Measurements from ENCODE around the gene PYHIN1. TPM values are rescaled to one million over a fixed set of nuclear protein-coding genes. Genes with fewer than 3 reads are reported as not detected.

The PYHIN1 gene
- total RNA-seq, 2 donors from 2014 or later, result 0.18 to 0.51 TPM

GRCh38 chr1:158951956-158952355, 20.6 kb downstream of the PYHIN1 start:
- Histone ChIP-seq H3K27me3 (replicated peaks; ENCODE audit: insufficient read depth) (no peaks in the 10 kb centered on the region), H3K4me3 (no peak overlapping the region), H3K9me3 (no peaks in the 10 kb centered on the region), H3K27ac (no peak overlapping the region), H3K4me1 (replicated peaks) (no peaks in the 10 kb centered on the region), H3K36me3 (no peaks in the 10 kb centered on the region)
- intact Hi-C loops (cut with DNase I), result no loop called here
- TF ChIP-seq POLR2A (IDR thresholded peaks at IDR 0.05) (no peak), POLR2AphosphoS5 (IDR thresholded peaks at IDR 0.05) (no peak)
- TF ChIP-seq, protein P1, sequence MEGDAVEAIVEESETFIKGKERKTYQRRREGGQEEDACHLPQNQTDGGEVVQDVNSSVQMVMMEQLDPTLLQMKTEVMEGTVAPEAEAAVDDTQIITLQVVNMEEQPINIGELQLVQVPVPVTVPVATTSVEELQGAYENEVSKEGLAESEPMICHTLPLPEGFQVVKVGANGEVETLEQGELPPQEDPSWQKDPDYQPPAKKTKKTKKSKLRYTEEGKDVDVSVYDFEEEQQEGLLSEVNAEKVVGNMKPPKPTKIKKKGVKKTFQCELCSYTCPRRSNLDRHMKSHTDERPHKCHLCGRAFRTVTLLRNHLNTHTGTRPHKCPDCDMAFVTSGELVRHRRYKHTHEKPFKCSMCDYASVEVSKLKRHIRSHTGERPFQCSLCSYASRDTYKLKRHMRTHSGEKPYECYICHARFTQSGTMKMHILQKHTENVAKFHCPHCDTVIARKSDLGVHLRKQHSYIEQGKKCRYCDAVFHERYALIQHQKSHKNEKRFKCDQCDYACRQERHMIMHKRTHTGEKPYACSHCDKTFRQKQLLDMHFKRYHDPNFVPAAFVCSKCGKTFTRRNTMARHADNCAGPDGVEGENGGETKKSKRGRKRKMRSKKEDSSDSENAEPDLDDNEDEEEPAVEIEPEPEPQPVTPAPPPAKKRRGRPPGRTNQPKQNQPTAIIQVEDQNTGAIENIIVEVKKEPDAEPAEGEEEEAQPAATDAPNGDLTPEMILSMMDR (IDR thresholded peaks at IDR 0.05), result no peak
- DNase-seq (ENCODE audit: low spot score), result no peak
- WGBS, result 46% methylated on average over 15 of the region's 15 CpGs

DNA sequence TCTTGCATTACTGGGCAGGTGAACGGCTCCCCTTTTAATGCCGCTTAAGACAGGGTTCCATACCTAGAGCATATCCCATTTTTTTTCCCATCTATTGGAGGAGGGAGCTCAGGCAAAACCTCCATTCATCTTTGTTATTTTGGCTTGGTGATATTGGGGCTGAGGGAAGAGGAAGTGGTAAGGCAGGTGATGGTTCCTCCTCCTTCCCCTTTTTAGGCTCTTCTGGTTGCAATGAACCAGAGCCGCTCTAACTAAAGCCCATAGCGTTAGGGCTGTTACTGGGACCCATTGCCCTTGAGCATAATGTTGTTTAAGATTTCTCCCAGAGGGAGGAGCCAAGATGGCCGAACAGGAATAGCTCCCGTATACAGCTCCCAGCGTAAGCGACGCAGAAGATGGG, 21.1 kb downstream of the PYHIN1 start:
- H3K4me1 ChIP-seq (replicated peaks), result no peaks in the 10 kb centered on the region
- no peaks in the 10 kb centered on the region for H3K27me3 ChIP-seq (replicated peaks; ENCODE audit: insufficient read depth)
- H3K4me3 ChIP-seq, result no peak overlapping the region
- intact Hi-C loops (cut with DNase I), result no loop called here
- 92% methylated on average over 9 of the region's 9 CpGs for WGBS
- TF ChIP-seq POLR2AphosphoS5 (IDR thresholded peaks at IDR 0.05) (no peak), POLR2A (IDR thresholded peaks at IDR 0.05) (no peak)
- TF ChIP-seq, protein P1 (IDR thresholded peaks at IDR 0.05), result no peak
- no peak overlapping the region for H3K27ac ChIP-seq
- no peaks in the 10 kb centered on the region for H3K9me3 ChIP-seq
- H3K36me3 ChIP-seq, result no peaks in the 10 kb centered on the region
- DNase-seq (ENCODE audit: low spot score), result no peak

DNA sequence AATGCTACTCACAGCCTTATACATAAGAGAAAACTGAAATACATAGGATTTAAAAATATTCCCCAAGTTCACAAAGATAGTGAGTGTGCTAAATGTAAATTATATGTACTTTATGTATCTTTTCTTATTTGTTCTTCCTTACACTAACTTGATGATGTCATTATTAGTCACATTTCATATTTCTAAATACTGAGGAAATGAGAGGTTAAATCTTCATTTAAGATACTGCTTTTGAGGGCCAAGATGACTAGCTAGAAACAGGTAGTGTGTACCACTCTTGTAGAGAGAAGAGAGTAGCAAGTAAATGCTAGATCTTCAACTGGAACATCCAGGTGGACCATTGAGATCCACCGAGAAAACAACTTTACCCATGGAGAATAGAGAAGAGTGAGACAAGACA, 29.8 kb downstream of the PYHIN1 start:
- H3K36me3 ChIP-seq, result no peaks in the 10 kb centered on the region
- H3K9me3 ChIP-seq, result no peaks in the 10 kb centered on the region
- no peak for DNase-seq (ENCODE audit: low spot score)
- intact Hi-C loops (cut with DNase I), result no loop called here
- no peak overlapping the region for H3K27ac ChIP-seq
- H3K4me1 ChIP-seq (replicated peaks), result no peaks in the 10 kb centered on the region
- H3K4me3 ChIP-seq, result no peak overlapping the region
- H3K27me3 ChIP-seq (replicated peaks; ENCODE audit: insufficient read depth), result no peaks in the 10 kb centered on the region
- no peak for TF ChIP-seq POLR2AphosphoS5 (IDR thresholded peaks at IDR 0.05)
- no peak for TF ChIP-seq POLR2A (IDR thresholded peaks at IDR 0.05)
- TF ChIP-seq, protein P1 (IDR thresholded peaks at IDR 0.05), result no peak
- 93% methylated on average over 1 of the region's 1 CpG for WGBS

GRCh38 chr1:158962983-158963382, 31.6 kb downstream of the PYHIN1 start:
- 57% methylated on average over 5 of the region's 5 CpGs for whole genome bisulfite sequencing
- Histone ChIP-seq H3K27me3 (replicated peaks; ENCODE audit: insufficient read depth) (no peaks in the 10 kb centered on the region), H3K9me3 (no peaks in the 10 kb centered on the region), H3K36me3 (no peaks in the 10 kb centered on the region), H3K4me1 (replicated peaks) (no peaks in the 10 kb centered on the region), H3K27ac (no peak overlapping the region), H3K4me3 (no peak overlapping the region)
- DNase-seq (ENCODE audit: low spot score), result no peak
- intact Hi-C loops (cut with DNase I), result no loop called here
- TF ChIP-seq POLR2AphosphoS5 (IDR thresholded peaks at IDR 0.05) (no peak), POLR2A (IDR thresholded peaks at IDR 0.05) (no peak)
- TF ChIP-seq, protein P1 (IDR thresholded peaks at IDR 0.05), result no peak

DNA sequence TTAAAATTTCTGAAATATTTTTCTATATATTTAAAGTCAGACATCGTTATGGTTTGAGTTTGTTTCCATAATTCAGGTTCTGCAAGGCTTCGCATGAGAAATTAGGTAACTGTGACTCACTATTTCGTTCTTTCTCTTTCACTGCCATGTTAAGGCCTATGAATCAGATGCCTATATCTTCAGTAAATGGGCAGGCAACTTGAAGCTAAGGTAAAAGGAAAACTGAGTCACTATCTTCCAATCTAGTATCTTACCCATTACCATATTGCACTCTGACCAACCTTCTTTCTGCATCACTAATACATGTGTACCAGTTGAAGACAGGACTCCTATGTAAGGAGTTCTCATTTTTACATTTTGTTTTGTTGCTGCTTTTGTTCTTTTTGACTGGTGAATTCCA, 37.8 kb downstream of the PYHIN1 start:
- H3K4me3 ChIP-seq, result no peak overlapping the region
- 92% methylated on average over 3 of the region's 3 CpGs for WGBS
- no peaks in the 10 kb centered on the region for H3K27me3 ChIP-seq (replicated peaks; ENCODE audit: insufficient read depth)
- intact Hi-C loops (cut with DNase I), result no loop called here
- H3K9me3 ChIP-seq, result no peaks in the 10 kb centered on the region
- no peak for TF ChIP-seq POLR2AphosphoS5 (IDR thresholded peaks at IDR 0.05)
- TF ChIP-seq, protein P1 (IDR thresholded peaks at IDR 0.05), result no peak
- TF ChIP-seq POLR2A (IDR thresholded peaks at IDR 0.05), result no peak
- H3K36me3 ChIP-seq, result no peaks in the 10 kb centered on the region
- no peaks in the 10 kb centered on the region for H3K4me1 ChIP-seq (replicated peaks)
- DNase-seq (ENCODE audit: low spot score), result no peak
- H3K27ac ChIP-seq, result no peak overlapping the region
